Brain microvascular endothelial cell (primary cell): ENCODE data around the gene GNB3.

Source experiments
- DNase-seq: peaks from one replicate; pipeline ENCODE4 v3.0.0-alpha.2; 2020
- H3K27ac ChIP-seq: fragments of 250-450 bp; sonication (Bioruptor Pico); 2 replicates; pipeline ENCODE4 v1.5.1; 2020; ENCODE audit warnings: mild to moderate bottlenecking, moderate library complexity
- H3K27me3 ChIP-seq: fragments of 250-450 bp; sonication (Bioruptor Pico); replicated peaks from 2 replicates; pipeline ENCODE4 v1.5.1; 2020; ENCODE audit warnings: mild to moderate bottlenecking
- H3K36me3 ChIP-seq: fragments of 250-450 bp; sonication (Bioruptor Pico); replicated peaks from 2 replicates; pipeline ENCODE4 v1.5.1; 2020; ENCODE audit warnings: mild to moderate bottlenecking
- H3K4me3 ChIP-seq: 2 replicates; pipeline ENCODE4 v1.5.1; 2011; ENCODE audit warnings: low read depth, mild to moderate bottlenecking, control low read depth, low read length, moderate library complexity
- in situ Hi-C: cut with HindIII; loops from 2 replicates; pipeline ENCODE4 v1.10.0; 2017; ENCODE audit warnings: low sequenced_read_pairs, low pct_ligation_motif_present
- TF ChIP-seq, protein P1 (sequence below): IDR thresholded peaks from 2 replicates; pipeline ENCODE4 v1.5.1; 2011; ENCODE audit warnings: low read depth, mild to moderate bottlenecking, moderate library complexity, low read length, control low read depth, inconsistent platforms; ENCODE audit errors: missing control alignments

GNB3 gene

DNA sequence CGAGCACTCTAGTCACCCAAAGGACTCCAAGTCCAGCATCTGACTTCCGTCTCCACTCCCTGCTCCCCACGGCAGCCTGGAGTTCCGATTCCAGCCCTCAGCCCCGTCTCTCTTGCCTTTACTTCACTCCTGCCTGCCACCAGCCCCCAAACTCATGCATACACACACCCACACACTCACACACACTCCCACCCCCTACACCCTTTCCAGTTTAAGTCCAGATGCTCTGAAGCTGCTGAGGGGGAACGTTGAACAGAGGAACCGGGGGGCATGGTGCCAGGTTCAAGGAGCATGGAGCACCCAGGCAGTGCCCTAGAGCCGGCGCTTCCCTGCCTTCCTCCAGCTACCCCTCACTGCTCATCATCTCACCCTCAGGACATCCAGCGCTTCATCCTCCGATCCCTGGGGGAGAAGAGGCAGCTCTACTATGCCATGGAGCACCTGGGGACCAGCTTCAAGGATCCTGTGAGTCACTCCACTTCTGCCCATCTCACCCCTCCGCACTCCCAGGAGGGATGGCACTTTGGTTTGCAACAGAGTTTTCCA lies 9.2 kb upstream of the GNB3 start:
- in situ Hi-C loops: no loop called here

GRCh38 chr12:6832125-6832524 lies 8.6 kb upstream of the GNB3 start:
- no peak for DNase-seq
- no peak overlapping the region for H3K27ac ChIP-seq
- H3K4me3 ChIP-seq: no peak overlapping the region
- no peaks in the 10 kb centered on the region for H3K27me3 ChIP-seq
- peaks cover 51% of the 10 kb centered on the region for H3K36me3 ChIP-seq
- TF ChIP-seq, protein P1, sequence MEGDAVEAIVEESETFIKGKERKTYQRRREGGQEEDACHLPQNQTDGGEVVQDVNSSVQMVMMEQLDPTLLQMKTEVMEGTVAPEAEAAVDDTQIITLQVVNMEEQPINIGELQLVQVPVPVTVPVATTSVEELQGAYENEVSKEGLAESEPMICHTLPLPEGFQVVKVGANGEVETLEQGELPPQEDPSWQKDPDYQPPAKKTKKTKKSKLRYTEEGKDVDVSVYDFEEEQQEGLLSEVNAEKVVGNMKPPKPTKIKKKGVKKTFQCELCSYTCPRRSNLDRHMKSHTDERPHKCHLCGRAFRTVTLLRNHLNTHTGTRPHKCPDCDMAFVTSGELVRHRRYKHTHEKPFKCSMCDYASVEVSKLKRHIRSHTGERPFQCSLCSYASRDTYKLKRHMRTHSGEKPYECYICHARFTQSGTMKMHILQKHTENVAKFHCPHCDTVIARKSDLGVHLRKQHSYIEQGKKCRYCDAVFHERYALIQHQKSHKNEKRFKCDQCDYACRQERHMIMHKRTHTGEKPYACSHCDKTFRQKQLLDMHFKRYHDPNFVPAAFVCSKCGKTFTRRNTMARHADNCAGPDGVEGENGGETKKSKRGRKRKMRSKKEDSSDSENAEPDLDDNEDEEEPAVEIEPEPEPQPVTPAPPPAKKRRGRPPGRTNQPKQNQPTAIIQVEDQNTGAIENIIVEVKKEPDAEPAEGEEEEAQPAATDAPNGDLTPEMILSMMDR: no peak
- in situ Hi-C loops: no loop called here

More for the DNA sequence above, 9.2 kb upstream of the GNB3 start:
- Histone ChIP-seq H3K4me3 (no peak overlapping the region), H3K27ac (no peak overlapping the region), H3K36me3 (peaks cover 45% of the 10 kb centered on the region), H3K27me3 (no peaks in the 10 kb centered on the region)
- TF ChIP-seq, protein P1: no peak
- DNase-seq: no peak

DNA sequence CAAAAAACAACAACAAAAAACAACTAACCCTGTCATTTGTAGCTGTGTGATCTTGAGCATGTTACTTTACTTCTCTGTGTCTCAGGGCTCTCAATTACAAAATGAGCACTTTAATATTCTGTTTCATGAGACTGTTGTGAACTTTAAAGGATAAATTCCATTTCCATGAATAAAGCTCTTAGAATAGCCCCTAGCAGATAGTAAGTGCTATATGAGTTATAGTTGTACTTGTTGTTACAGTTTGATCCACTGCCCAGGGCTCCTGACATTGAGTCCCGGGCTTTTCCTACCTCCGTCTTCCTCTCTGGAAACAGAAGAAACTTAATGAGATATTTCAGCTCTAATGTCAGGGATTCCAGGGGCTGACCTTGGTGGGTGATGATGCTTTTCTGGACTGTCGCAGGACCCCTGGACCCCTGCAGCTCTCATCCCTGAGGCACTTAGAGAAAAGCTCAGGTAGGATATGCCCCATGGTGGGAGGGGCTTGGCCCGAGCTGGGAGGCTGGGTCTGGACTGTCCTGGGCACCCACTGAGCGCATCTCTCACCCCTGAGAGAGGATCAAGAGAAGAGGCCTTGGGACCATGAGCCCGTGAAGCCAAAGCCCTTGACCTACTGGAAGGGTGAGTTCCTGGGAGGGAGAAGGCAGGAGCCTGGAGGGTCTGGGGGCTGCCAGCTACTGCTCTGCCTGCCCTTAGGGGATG lies 7.4 kb upstream of the GNB3 start:
- Histone ChIP-seq H3K36me3 (peaks cover 63% of the 10 kb centered on the region), H3K27me3 (no peaks in the 10 kb centered on the region), H3K27ac (no peak overlapping the region), H3K4me3 (no peak overlapping the region)
- TF ChIP-seq, protein P1: no peak
- DNase-seq: no peak
- in situ Hi-C loops: no loop called here

DNA sequence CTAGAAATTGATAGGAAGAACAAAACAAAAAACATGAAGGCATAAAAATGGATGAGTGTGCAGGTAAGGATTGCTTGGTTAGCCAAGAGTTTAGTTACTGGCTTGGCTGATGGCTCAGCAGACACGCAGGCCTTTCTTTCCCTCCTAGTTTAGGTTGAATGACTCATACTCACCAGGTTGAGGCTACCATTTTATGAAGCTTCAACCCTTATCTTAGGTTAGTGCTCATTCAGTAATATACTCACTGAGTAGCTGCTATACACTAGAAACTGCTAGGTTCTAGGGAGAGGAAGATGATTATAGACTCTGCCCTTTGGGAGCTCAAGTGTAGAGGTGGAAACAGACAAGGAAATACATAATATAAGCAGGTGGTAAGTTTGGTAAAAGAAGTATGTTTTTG lies 6.5 kb upstream of the GNB3 start:
- H3K27ac ChIP-seq: no peak overlapping the region
- TF ChIP-seq, protein P1: no peak
- no peaks in the 10 kb centered on the region for H3K27me3 ChIP-seq
- H3K4me3 ChIP-seq: no peak overlapping the region
- H3K36me3 ChIP-seq: peaks cover 72% of the 10 kb centered on the region
- in situ Hi-C loops: no loop called here
- no peak for DNase-seq

DNA sequence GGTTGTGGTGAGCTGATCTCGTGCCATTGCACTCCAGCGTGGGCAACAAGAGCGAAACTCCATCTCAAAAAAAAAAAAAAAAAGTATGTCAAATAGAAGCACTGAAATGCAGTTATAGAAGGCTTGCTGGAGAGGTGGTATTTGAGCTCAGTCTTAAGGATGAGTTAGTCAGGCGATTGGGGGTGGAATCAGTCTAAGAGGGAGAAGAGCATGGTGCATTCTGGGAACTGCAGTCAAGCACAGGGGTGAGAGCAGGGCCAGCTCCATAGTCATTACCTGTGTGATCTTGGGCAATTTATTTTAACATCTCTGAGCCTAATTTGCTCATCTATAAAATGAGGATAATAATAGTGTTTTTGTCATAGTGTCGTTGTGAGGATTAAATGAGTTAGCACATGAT lies 5.9 kb upstream of the GNB3 start:
- Histone ChIP-seq H3K27me3 (no peaks in the 10 kb centered on the region), H3K27ac (no peak overlapping the region), H3K4me3 (no peak overlapping the region), H3K36me3 (peaks cover 79% of the 10 kb centered on the region)
- in situ Hi-C loops: no loop called here
- DNase-seq: no peak
- TF ChIP-seq, protein P1: no peak

DNA sequence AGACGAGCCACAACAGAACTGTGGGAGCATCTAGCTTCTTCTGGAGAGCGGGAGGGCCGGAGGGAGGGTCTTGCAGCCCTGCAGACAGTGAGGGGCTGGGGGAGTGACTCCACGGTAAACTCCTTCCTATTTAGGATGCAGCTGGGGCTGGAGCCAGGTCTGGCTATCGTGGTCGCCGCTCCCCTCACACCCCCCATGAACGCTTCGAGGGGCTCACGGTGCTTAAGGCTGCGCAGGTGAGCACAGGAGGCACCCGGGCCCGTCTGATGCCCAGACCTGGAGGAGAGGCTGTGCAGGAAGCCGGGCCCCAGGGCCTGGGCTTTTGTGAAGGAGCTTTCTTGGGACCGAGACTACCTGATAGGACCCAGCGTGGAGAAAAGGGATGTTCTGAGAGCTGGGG lies 3.9 kb upstream of the GNB3 start:
- no peak overlapping the region for H3K27ac ChIP-seq
- no peak for DNase-seq
- in situ Hi-C loops: no loop called here
- peaks cover 67% of the 10 kb centered on the region for H3K36me3 ChIP-seq
- no peak overlapping the region for H3K4me3 ChIP-seq
- TF ChIP-seq, protein P1: no peak
- no peaks in the 10 kb centered on the region for H3K27me3 ChIP-seq
